K562 (cell line): Measurements from ENCODE around the gene SNRNP70. TPM values are rescaled to one million over a fixed set of nuclear protein-coding genes. Genes with fewer than 3 reads are reported as not detected.

Experiments used
- ARID1B ChIP-seq: fragments of 450-650 bp; IDR thresholded peaks from 2 replicates; pipeline ENCODE4 v1.6.1; 2016; ENCODE audit warnings: antibody characterized with exemption, mild to moderate bottlenecking, inconsistent platforms
- CHAMP1 ChIP-seq: fragments of 450-650 bp; IDR thresholded peaks from 2 replicates; pipeline ENCODE4 v1.6.1; 2016; ENCODE audit warnings: mild to moderate bottlenecking
- CREM ChIP-seq: IDR thresholded peaks from 2 replicates; pipeline ENCODE4 v1.6.1; 2014; ENCODE audit warnings: antibody characterized with exemption, low read depth
- DLX4 ChIP-seq: fragments of 250-450 bp; sonication (Bioruptor Pico); IDR thresholded peaks from 2 replicates; pipeline ENCODE4 v1.6.1; 2021; ENCODE audit warnings: mild to moderate bottlenecking
- EP400 ChIP-seq: fragments of 450-650 bp; IDR thresholded peaks from 2 replicates; pipeline ENCODE4 v1.6.1; 2017; ENCODE audit warnings: antibody characterized with exemption, mild to moderate bottlenecking, moderate library complexity
- FOXK2 ChIP-seq, 2 experiments: fragments of 450-650 bp; IDR thresholded peaks in 1 of 2; conservative IDR thresholded peaks in 1 of 2; 2 replicates each; pipeline ENCODE4 v1.6.1; 2016; ENCODE audit warnings: low read depth in 2 of 2, mild to moderate bottlenecking in 1 of 2
- GATAD2A ChIP-seq: fragments of 450-650 bp; IDR thresholded peaks from 2 replicates; pipeline ENCODE4 v1.6.1; 2017
- HDAC3 ChIP-seq: fragments of 450-650 bp; IDR thresholded peaks from 2 replicates; pipeline ENCODE4 v1.6.1; 2018; ENCODE audit warnings: borderline replicate concordance, mild to moderate bottlenecking, moderate library complexity; ENCODE audit not compliant: partially characterized antibody
- LARP7 ChIP-seq: fragments of 450-650 bp; IDR thresholded peaks from 2 replicates; pipeline ENCODE4 v1.6.1; 2016
- MAX ChIP-seq: sonication (generic); formaldehyde crosslinking; IDR thresholded peaks from 2 replicates; pipeline ENCODE4 v1.9.0; 2022; ENCODE audit warnings: mild to moderate bottlenecking, missing genetic modification reagents
- MXI1 ChIP-seq: IDR thresholded peaks from 2 replicates; pipeline ENCODE4 v1.6.1; 2011; ENCODE audit warnings: low read depth, mild to moderate bottlenecking, improper control_type of control experiment, low read length
- MYC ChIP-seq, 2 experiments: fragments of 250-450 bp in 1 of 2; sonication (Bioruptor Pico) in 1 of 2; IDR thresholded peaks; 2 replicates each; pipeline versions ENCODE4 v1.5.1 to v1.6.1; 2012 to 2021; ENCODE audit warnings: low read depth in 2 of 2, borderline replicate concordance in 1 of 2, improper control_type of control experiment in 1 of 2, low read length in 1 of 2, mild to moderate bottlenecking in 1 of 2, moderate library complexity in 1 of 2
- POLR2AphosphoS5 ChIP-seq: IDR thresholded peaks from 2 replicates; pipeline ENCODE4 v1.6.1; 2011; ENCODE audit warnings: mild to moderate bottlenecking, low read depth, low read length, moderate library complexity; ENCODE audit not compliant: control insufficient read depth, insufficient read depth
- SMARCA4 ChIP-seq: fragments of 450-650 bp; IDR thresholded peaks from 2 replicates; pipeline ENCODE4 v1.6.1; 2016
- TAF1 ChIP-seq: IDR thresholded peaks from 2 replicates; pipeline ENCODE4 v1.6.1; 2011; ENCODE audit warnings: mild to moderate bottlenecking, low read length, moderate library complexity; ENCODE audit not compliant: insufficient read depth, control insufficient read depth, severe bottlenecking; ENCODE audit errors: extremely low read depth
- ZNF124 ChIP-seq: sonication (generic); formaldehyde crosslinking; IDR thresholded peaks from 2 replicates; pipeline ENCODE4 v1.8.1; 2022; ENCODE audit warnings: missing genetic modification reagents
- ZNF143 ChIP-seq: sonication (generic); formaldehyde crosslinking; IDR thresholded peaks from 2 replicates; pipeline ENCODE4 v1.9.0; 2022; ENCODE audit warnings: mild to moderate bottlenecking, missing genetic modification reagents
- ZNF830 ChIP-seq: fragments of 250-450 bp; sonication (Bioruptor Pico); IDR thresholded peaks from 2 replicates; pipeline ENCODE4 v1.5.0; 2021; ENCODE audit warnings: mild to moderate bottlenecking
- polyA plus RNA-seq, 8 experiments: library from polyadenylated mRNA; depleted of rRNA in 4 of 8; stranded (reverse) in 5 of 8; unstranded in 3 of 8; fragments of >200 nt; fragmentation: Nextera tagmentation in 2 of 8; fragmentation: Illumina TruSeq in 1 of 8; extraction: Ambion mirVana in 2 of 8; extraction: Trizol in 1 of 8; gene quantifications; 2 replicates each; pipeline versions ENCODE4 v1.2.1 to v1.2.3, GENCODE V29; 2011 to 2014; ENCODE audit warnings: inconsistent platforms in 1 of 8, missing spikeins in 1 of 8
- total RNA-seq, 7 experiments: library from RNA; depleted of rRNA in 6 of 7; stranded (reverse); fragments of >200 nt in 6 of 7; fragmentation: Illumina TruSeq in 2 of 7; extraction: Trizol in 2 of 7; gene quantifications; 2 replicates each; pipeline versions ENCODE4 v1.2.1 to v1.2.3, GENCODE V29; 2011 to 2021; ENCODE audit warnings: low replicate concordance in 1 of 7
- TF ChIP-seq, protein P1 (sequence below), 2 experiments: IDR thresholded peaks in 1 of 2; conservative IDR thresholded peaks in 1 of 2; 2 replicates each; pipeline ENCODE4 v1.6.1; 2016; ENCODE audit warnings: low read depth in 2 of 2, mild to moderate bottlenecking in 1 of 2, missing compliant biosample characterization in 1 of 2, missing genetic modification characterization in 1 of 2, moderate library complexity in 1 of 2

Gene SNRNP70
- total and polyA plus RNA-seq, 9 of the 15 experiments (the other 6 are each of a cell fraction or from before 2014, with no cell fraction given), result 2.8 to 496 (median 136) TPM

DNA sequence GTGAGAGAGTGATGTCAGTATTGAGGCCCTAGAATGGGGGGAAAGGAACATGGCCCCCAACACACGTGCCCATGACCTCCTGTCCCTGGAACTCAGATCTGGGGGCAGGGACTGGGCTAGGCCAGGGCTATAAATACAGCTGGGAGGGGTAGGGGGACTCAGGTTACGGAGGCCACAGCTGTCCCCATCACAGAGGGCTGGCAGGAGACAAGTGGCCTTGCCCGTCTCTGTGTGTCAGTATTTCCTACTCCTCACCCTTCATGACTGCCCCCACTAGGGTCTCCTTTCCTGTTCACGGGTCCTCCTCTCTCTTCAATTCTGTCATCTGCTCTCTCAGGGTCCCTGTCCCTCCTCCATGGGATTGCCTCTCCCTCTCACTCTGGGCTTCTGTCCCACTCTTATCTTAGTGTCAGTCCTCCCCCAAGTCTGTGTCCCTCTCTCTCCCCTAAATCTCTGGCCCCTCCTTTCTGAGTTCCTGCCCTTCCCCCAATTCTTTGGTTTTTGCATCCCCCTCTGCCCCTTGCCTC lies 70.6 kb downstream of the SNRNP70 start (continued):
- TF ChIP-seq TAF1 (no peak), MXI1 (no peak), FOXK2 (conservative IDR thresholded peaks at IDR 0.05 in 1 of 2, IDR thresholded peaks at IDR 0.05 in 1 of 2; ENCODE audit: low read depth in 2 of 2) (peak in 1 of 2 experiments; percentile 68; a peak in 2 of 4 replicates), GATAD2A (peak; percentile 64), POLR2AphosphoS5 (0 out of 2 replicates have a peak, but pooled peaks have one; percentile 31), MAX (CRISPR knock-in tag) (peak; percentile 63), SMARCA4 (peak; percentile 57), EP400 (peak; percentile 1; the same call in 1 of the 2 replicates), ZNF124 (CRISPR knock-in tag) (no peak), ARID1B (peak; percentile 71), HDAC3 (no peak), DLX4 (no peak), CREM (peak; percentile 39), CHAMP1 (no peak), ZNF143 (no peak), LARP7 (no peak), MYC (IDR thresholded peaks at IDR 0.05; ENCODE audit: low read depth, low read length) (no peak; the same call in 1 of the 2 replicates), MYC (CRISPR knock-in tag; IDR thresholded peaks at IDR 0.05; ENCODE audit: borderline replicate concordance, low read depth) (no peak), ZNF830 (CRISPR knock-in tag) (no peak)
- TF ChIP-seq, protein P1, sequence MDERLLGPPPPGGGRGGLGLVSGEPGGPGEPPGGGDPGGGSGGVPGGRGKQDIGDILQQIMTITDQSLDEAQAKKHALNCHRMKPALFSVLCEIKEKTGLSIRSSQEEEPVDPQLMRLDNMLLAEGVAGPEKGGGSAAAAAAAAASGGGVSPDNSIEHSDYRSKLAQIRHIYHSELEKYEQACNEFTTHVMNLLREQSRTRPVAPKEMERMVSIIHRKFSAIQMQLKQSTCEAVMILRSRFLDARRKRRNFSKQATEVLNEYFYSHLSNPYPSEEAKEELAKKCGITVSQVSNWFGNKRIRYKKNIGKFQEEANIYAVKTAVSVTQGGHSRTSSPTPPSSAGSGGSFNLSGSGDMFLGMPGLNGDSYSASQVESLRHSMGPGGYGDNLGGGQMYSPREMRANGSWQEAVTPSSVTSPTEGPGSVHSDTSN (CRISPR knock-in tag; IDR thresholded peaks at IDR 0.05; ENCODE audit: low read depth), result no peak
- TF ChIP-seq, protein P1 (tag; conservative IDR thresholded peaks at IDR 0.05; ENCODE audit: low read depth), result 0 out of 2 replicates have a peak, but pooled peaks have one; percentile 5
